ENCODE results near the gene IFI27L1. TPM values are rescaled to one million over a fixed set of nuclear protein-coding genes. Genes with fewer than 3 reads are reported as not detected.

IFI27L1 gene
- total RNA-seq, 1 experiment from 2014 or later, result 27.6 TPM

- TF ChIP-seq ZNF281 (CRISPR knock-in tag; IDR thresholded peaks at IDR 0.05), result no peak
- TF ChIP-seq ATF1 (CRISPR knock-in tag; IDR thresholded peaks at IDR 0.05), result no peak
Observed at GRCh38 chr14:94125659-94126418, 44.7 kb downstream of the IFI27L1 start (continued).

GRCh38 chr14:94126419-94126677, 45.2 kb downstream of the IFI27L1 start:
- TF ChIP-seq ATF1 (CRISPR knock-in tag; IDR thresholded peaks at IDR 0.05), result no peak
- TF ChIP-seq CTCF (IDR thresholded peaks at IDR 0.05), result no peak
- TF ChIP-seq GTF2I (CRISPR knock-in tag; conservative IDR thresholded peaks at IDR 0.05), result no peak
- TF ChIP-seq ESRRA (CRISPR knock-in tag; IDR thresholded peaks at IDR 0.05; ENCODE audit: borderline replicate concordance), result no peak
- no peak for TF ChIP-seq CREM (CRISPR knock-in tag; IDR thresholded peaks at IDR 0.05)
- no peak for TF ChIP-seq ZNF416 (CRISPR knock-in tag; IDR thresholded peaks at IDR 0.05)
- TF ChIP-seq CDX4 (CRISPR knock-in tag; IDR thresholded peaks at IDR 0.05; ENCODE audit: borderline replicate concordance), result no peak
- ATAC-seq (no peak), DNase-seq (ENCODE audit: low spot score) (no peak)
- H3K27me3 Mint-ChIP-seq (ENCODE audit: low read depth), result peaks cover 8% of the 10 kb centered on the region
- H3K9me3 Mint-ChIP-seq, result no peaks in the 10 kb centered on the region
- no peaks in the 10 kb centered on the region for H3K36me3 Mint-ChIP-seq
- H3K4me3 Mint-ChIP-seq, result no peak overlapping the region
- H3K4me1 Mint-ChIP-seq, result peaks cover 11% of the 10 kb centered on the region
- H3K27ac Mint-ChIP-seq, result no peak overlapping the region
- ChIA-PET POLR2A (no interaction called here), CTCF (no interaction called here)

- no peaks in the 10 kb centered on the region for H3K9me3 Mint-ChIP-seq
- H3K27me3 Mint-ChIP-seq (ENCODE audit: low read depth), result peaks cover 8% of the 10 kb centered on the region
- no peak overlapping the region for H3K27ac Mint-ChIP-seq
- no peaks in the 10 kb centered on the region for H3K36me3 Mint-ChIP-seq
- DNase-seq (ENCODE audit: low spot score) (no peak), ATAC-seq (no peak)
- ChIA-PET CTCF (no interaction called here), POLR2A (no interaction called here)
- peaks cover 11% of the 10 kb centered on the region for H3K4me1 Mint-ChIP-seq
- H3K4me3 Mint-ChIP-seq, result no peak overlapping the region
- TF ChIP-seq HMGXB4 (CRISPR knock-in tag; IDR thresholded peaks at IDR 0.05) (no peak), TCF7 (CRISPR knock-in tag; IDR thresholded peaks at IDR 0.05; ENCODE audit: low read depth) (no peak), ZNF138 (CRISPR knock-in tag; conservative IDR thresholded peaks at IDR 0.05) (no peak), SMAD3 (CRISPR knock-in tag; IDR thresholded peaks at IDR 0.05; ENCODE audit: borderline replicate concordance) (no peak), ZNF532 (CRISPR knock-in tag; IDR thresholded peaks at IDR 0.05; ENCODE audit: borderline replicate concordance) (no peak), ARID4B (CRISPR knock-in tag; IDR thresholded peaks at IDR 0.05; ENCODE audit: borderline replicate concordance) (no peak), NR2C2 (CRISPR knock-in tag; IDR thresholded peaks at IDR 0.05) (no peak), E2F5 (CRISPR knock-in tag; IDR thresholded peaks at IDR 0.05) (no peak)
Observed at GRCh38 chr14:94126800-94127199, 45.7 kb downstream of the IFI27L1 start.

Measured in WTC11 (cell line).